Hematopoietic multipotent progenitor cell (in vitro differentiated cells): ENCODE results near the gene ZNF646. TPM values are rescaled to one million over a fixed set of nuclear protein-coding genes. Genes with fewer than 3 reads are reported as not detected.

Experiments
- DNase-seq, 3 donors: peaks; one replicate each; pipeline ENCODE4 v3.0.0-alpha.2; 2011 to 2015; ENCODE audit warnings: low read depth in 2 of 3, low spot score in 2 of 3
- total RNA-seq: library from RNA; depleted of rRNA; stranded (reverse); fragments of >200 nt; gene quantifications from one replicate; pipeline ENCODE4 v1.2.3, GENCODE V29; 2012

ZNF646 gene
- total RNA-seq, result 40.4 TPM

DNA sequence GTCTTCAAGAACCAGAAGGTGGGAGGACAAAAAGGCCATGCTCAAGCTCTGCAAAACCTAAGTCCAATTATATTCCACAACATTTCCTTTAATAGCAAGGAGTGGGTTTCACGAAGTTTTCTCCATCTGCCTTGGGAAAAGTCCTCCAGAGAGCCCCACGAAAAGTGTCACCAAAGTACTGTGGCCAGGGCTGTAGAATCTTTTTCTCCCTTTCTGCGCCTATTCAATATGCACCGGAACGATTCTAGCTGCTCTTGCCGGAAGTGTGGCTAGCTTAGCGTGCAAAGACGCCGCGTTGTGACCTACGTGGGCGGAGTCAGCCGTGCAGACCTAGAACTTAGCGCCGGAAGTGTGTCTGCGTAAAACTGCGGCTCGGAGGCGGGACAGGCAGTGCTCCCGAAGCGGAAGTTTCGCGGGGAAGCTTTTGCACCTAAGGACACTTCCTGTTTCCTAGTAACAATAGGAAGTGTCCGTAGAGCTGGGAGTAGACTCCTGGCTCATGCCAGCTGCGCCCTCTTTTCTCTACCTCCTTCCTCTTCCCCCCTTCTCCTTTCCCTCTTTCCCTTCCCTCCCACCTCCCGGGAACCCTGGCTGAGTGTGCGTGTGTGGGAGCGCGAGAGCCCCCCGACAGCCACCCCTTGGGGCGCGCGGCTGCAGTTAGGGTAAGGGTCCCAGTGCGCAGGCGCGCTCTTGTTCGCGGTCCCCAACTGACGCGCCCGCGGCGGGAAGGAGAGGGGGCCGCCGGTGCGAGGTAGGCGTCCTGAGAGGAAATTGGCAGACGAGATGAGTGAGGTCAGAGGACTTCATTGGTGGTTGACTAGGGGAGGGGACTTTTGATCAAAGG lies at the start of gene ZNF646, which contains the start of gene ZNF668:
ZNF646 (plus strand) TSS at position 453 of the 844 bp plus-strand sequence. CDS start 1,903 bp downstream, outside the sequence.
ZNF668 (minus strand) TSS at position 271 of the 844 bp plus-strand sequence. CDS start 9,781 bp downstream, outside the sequence.
- DNase-seq, result peak; percentile 88 to 100 (median 99)

GRCh38 chr16:31025339-31025738 lies 48.9 kb upstream of the ZNF646 start:
- DNase-seq, result no peak

- no peak for DNase-seq
Observed at GRCh38 chr16:31029272-31029671, 45.0 kb upstream of the ZNF646 start.

GRCh38 chr16:31031276-31031675 lies 42.9 kb upstream of the ZNF646 start:
- no peak for DNase-seq

DNA sequence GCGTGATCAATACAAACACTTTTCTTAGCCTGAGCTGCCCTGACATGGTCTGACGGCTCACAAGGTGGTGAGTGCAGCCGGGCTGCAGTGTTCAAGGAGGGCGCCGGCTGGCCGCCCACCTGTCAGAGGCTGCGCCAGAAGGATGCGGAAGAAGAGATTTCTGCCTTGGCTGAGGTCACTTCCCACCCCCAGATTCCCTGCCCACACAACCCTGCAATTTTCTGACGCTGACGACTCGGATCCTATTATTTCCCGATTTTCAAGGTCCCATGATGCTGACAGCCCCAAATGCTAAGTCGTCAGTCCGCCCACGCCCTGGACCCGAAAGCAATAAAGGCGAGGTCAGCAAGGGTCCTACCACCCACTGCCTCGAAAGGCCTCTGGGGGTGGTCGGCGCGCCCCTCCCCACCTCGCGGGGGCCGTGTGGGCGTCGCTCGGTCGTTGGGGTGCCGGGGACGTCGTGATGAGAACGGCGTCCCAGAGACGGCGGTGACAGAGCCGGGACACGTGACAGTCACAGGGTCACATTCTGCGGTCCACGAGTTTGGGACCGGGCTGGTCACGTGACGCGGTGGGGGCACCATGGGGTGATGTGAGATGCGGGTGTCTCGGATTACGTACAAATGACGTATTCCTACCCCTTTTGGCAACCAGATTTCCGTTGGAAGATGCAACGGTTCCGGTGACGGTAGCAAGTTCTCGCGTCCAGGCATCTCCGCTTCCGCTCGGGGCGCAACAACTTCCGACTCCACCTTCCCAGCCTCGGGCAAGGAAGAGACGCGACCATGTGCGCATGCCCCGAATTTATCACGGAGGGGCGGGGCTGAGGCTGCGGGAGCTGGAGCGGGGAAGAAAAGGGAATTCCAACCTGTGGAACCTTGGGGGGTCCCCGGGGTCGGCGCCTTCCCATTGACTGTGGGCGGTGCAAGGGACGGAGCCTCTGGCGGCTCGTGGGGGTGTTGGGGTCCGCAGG lies 41.2 kb upstream of the ZNF646 start, which contains the start of gene STX4:
STX4 (plus strand) TSS at position 823 of the 973 bp plus-strand sequence. CDS start 248 bp downstream, outside the sequence.
- peak; percentile 93 to 100 (median 100) for DNase-seq

DNA sequence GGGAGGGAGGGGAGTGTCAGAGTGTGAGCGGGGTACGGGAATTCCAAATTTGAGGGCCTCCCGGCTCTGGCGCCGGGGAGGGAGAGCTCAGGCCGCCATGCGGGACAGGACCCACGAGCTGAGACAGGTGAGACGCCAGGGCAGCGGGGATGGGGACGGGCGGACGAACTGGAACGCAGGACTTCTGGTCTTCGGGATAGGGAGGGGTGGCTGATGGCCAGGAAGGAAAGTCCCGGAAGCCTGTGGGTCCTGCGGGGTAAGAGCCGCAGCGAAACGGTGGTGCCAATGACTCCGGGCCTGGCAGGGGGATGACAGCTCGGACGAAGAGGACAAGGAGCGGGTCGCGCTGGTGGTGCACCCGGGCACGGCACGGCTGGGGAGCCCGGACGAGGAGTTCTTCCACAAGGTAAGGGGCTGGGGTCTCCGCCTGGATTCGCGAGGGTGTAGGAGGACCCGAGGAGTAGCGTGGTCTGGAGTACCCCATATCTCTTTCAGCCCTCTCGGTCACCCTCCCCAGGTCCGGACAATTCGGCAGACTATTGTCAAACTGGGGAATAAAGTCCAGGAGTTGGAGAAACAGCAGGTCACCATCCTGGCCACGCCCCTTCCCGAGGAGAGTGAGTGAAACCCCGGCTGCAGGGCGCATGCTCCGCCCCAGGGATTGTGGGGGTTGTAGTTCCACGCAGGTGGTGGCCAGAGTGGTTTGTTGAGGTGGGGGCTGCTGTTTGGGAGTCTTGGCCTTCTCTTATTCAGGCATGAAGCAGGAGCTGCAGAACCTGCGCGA lies 40.3 kb upstream of the ZNF646 start:
- DNase-seq, result peak; percentile 67 to 92 (median 84)

DNA sequence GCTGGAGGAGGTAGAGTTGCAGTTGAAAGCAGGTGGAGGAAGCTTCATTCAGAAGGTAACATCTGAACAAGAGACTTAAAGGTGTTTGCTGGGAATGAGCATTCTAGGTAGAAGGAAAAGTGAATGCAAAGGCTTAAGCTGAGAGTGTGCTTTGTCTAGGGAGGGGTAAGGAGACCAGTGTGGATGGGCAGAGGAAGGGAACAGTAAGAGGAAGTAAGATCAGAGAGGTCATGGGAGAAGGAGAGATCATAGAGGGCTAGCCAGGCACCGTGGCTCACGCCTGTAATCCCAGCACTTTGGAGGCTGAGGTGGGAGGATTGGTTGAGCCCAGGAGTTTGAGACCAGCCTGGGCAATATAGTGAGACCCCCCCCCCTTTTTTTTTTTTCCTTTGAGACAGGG lies 37.5 kb upstream of the ZNF646 start:
- DNase-seq, result no peak

DNA sequence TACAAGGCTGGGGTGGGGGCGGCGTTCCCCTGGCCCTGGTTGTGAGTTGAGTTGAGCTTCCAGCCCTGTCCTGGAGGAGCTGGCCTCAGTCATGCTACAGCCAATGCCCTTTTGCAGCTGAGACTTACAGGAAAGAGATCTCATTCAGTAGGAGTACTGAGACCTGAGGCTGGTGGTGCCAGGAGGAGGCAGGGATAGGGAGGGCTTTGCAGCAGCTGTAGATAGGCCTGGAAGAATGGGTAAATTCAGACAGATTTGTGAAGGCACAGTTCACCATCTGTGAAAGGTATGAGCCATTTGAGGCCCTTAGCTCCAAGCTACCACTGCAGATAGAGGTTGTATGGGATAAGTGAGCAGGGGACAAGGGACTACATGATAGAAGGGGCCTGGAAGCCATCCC lies 35.2 kb upstream of the ZNF646 start:
- no peak for DNase-seq

- no peak for DNase-seq
Observed at GRCh38 chr16:31042866-31043265, 31.4 kb upstream of the ZNF646 start.

DNA sequence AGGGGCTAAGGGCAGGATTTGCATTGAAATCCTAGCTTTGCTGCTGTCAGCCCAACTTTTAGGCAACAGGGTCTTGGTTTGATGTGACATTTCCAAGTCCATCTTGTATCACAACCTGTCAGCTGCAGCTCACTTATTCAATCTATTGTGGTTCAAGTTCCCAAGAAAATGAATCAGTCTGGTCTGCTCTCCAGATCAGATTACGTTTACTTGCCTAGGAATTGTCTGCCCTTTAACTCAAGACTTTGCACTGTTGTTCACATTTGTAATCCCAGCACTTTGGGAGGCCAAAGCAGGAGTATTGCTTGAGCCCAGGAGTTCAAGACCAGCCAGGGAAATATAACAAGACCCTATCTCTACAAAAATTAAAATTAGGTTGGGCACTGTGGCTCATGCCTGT lies 30.9 kb upstream of the ZNF646 start:
- DNase-seq, result no peak

GRCh38 chr16:31043898-31044481 lies 30.2 kb upstream of the ZNF646 start:
- no peak for DNase-seq

DNA sequence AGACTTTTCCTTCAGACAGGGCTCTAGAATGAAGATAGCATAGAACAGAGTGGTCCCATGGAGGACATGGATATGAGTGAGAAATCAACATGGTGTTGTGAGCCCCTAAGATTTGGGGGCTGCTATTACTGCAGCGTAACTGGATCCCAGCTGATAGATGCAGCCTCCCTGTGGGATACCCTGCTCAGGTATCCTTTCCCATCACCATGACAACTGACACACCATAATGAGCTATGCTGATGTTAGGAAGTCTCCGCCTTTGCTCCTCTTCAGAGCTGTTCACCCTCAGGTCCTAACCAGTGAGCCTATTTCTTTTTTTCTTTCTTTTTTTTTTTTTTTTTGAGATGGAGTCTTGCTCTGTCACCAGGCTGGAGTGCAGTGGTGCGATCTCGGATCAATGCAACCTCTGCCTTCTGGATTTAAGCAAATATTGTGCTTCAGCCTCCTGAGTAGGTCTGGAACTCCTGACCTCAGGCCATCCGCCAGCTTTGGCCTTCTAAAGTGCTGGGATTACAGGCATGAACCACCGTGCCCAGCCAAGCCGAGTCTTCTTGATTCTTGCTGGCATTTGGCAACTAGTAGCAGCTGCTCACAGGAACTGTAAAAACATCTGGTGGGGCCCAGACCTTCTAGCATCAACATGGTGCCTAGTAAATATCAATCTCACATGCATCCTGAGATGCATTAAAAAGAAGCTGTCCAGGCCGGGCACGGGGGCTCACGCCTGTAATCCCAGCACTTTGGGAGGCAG lies 23.8 kb upstream of the ZNF646 start:
- no peak for DNase-seq

DNA sequence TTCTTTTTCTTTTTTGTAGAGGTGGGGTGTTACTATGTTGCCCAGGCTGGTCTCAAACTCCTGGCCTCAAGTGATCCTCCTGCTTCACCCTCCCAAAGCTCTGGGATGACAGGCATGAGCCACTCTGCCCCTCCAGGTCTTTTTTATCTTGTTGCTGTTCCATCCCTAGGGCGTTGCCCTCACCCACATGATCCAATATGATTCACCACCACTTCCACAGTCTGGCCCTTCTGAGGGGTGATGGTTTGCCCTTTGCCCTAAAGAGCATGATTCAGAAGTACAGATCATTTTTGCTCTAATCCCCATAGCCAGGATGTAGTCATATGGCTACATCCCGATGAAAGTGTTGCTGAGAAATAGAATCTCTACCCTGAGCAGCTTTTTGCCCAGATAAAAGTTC lies 22.1 kb upstream of the ZNF646 start:
- no peak for DNase-seq

GRCh38 chr16:31055613-31056012 lies 18.6 kb upstream of the ZNF646 start:
- no peak for DNase-seq

- no peak for DNase-seq
Observed at GRCh38 chr16:31061126-31061812, 13.0 kb upstream of the ZNF646 start.

DNA sequence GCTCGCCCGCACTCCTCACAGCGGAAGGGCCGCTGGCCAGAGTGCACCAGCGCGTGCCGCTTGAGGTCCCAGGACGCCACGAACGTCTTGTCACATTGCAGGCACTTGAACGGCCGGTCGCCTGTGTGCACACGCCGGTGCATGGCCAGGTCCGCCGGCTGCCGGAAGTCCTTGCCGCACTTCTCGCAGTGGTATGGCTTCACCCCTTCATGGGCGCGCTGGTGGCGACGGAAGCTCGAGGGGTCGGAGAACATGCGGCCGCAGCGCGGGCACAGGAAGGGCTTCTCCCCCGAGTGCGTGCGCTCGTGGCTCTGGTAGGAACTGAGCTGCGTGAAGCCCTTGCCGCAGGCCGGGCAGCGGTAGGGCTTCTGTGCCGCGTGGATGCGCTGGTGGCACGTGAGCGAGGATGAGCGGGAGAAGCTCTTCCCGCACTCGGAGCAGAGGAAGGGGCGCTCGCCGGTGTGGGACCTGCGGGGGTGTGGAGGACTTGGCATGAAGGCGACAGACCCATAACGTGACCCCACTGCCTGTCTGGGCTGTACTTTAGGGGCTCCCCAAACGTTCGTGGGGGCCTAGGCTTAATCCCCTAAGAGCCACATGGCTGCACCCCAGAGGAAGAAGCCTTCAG lies 12.3 kb upstream of the ZNF646 start:
- no peak for DNase-seq

GRCh38 chr16:31063495-31063842 lies 10.8 kb upstream of the ZNF646 start:
- DNase-seq, result no peak
